HEK293 (cell line): ENCODE measurements around the gene CCDC17.

Experiments used
- BCL11A ChIP-seq: fragments of 450-650 bp; formaldehyde crosslinking; IDR thresholded peaks from 2 replicates; pipeline ENCODE4 v1.5.1; 2016; ENCODE audit warnings: low read depth, missing biosample characterization, missing genetic modification characterization
- KLF16 ChIP-seq: fragments of 450-650 bp; formaldehyde crosslinking; IDR thresholded peaks from 2 replicates; pipeline ENCODE4 v1.5.1; 2017; ENCODE audit warnings: missing biosample characterization, missing genetic modification characterization
- YY1 ChIP-seq: fragments of 450-650 bp; formaldehyde crosslinking; IDR thresholded peaks from 2 replicates; pipeline ENCODE4 v1.5.1; 2018; ENCODE audit warnings: missing biosample characterization, missing genetic modification characterization
- ZNF266 ChIP-seq: fragments of 450-650 bp; formaldehyde crosslinking; IDR thresholded peaks from 2 replicates; pipeline ENCODE4 v1.5.1; 2016; ENCODE audit warnings: missing biosample characterization, missing genetic modification characterization, low read depth
- ZNF623 ChIP-seq: fragments of 450-650 bp; formaldehyde crosslinking; IDR thresholded peaks from 2 replicates; pipeline ENCODE4 v1.5.1; 2016; ENCODE audit warnings: missing biosample characterization, missing genetic modification characterization
- ZNF626 ChIP-seq: fragments of 450-650 bp; sonication (Bioruptor Pico); formaldehyde crosslinking; IDR thresholded peaks from 2 replicates; pipeline ENCODE4 v1.5.1; 2018; ENCODE audit warnings: missing biosample characterization, missing genetic modification characterization, inconsistent platforms
- ZNF76 ChIP-seq: fragments of 450-650 bp; formaldehyde crosslinking; IDR thresholded peaks from 2 replicates; pipeline ENCODE4; 2016; ENCODE audit warnings: low read depth, missing biosample characterization, missing genetic modification characterization, borderline replicate concordance
- ZSCAN30 ChIP-seq: fragments of 450-650 bp; IDR thresholded peaks from 2 replicates; pipeline ENCODE4 v1.5.1; 2018; ENCODE audit warnings: missing biosample characterization, mild to moderate bottlenecking, missing genetic modification characterization, moderate library complexity
- TF ChIP-seq, protein P1 (sequence below): fragments of 450-650 bp; formaldehyde crosslinking; IDR thresholded peaks from 2 replicates; pipeline ENCODE4 v1.5.1; 2016; ENCODE audit warnings: missing biosample characterization, missing genetic modification characterization
- TF ChIP-seq, protein P2 (sequence below): fragments of 450-650 bp; formaldehyde crosslinking; optimal IDR thresholded peaks from 2 replicates; pipeline ENCODE3; 2016; ENCODE audit warnings: missing biosample characterization, mild to moderate bottlenecking, missing genetic modification characterization
- TF ChIP-seq, protein P3 (sequence below): fragments of 450-650 bp; formaldehyde crosslinking; IDR thresholded peaks from 2 replicates; pipeline ENCODE4 v1.5.1; 2016; ENCODE audit warnings: missing biosample characterization, missing genetic modification characterization, low read depth

DNA sequence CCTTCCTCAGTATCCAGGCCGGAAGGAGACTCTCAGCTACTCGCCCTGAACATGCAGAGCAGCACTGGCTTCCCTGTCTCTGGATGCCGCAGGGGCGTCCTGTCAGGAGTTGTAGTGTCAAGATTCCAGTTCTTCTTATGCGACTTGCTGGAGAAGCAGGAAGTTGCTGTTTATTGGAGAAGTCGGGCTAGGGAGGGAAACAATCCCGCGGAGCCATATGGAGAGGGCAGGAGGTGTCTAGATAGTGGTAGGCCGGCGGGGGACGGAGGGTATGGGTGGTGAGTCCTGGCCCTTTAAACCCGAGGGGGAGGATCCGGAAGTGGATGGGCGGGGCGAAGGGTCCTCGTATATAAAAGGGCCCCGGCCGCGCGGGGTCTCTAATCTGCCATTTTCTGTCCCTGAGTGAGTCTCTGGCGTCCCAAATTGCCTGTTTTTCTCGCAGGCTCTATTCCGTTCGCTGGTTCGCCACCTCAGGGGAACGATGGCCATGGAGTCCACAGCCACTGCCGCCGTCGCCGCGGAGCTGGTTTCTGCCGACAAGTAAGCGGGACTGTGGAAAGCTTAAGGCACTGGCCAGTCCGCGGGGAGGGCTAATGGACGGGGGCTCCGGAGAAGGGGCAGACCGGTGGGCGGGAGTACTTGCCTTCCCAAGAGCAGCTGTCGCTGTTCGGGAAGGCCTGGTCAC is 40.0 kb downstream of the CCDC17 start, which contains the start of gene NASP:
- peak; percentile 55; the same call in 1 of the 2 replicates for TF ChIP-seq KLF16 (tag by site-specific recombination)
- TF ChIP-seq, protein P1, sequence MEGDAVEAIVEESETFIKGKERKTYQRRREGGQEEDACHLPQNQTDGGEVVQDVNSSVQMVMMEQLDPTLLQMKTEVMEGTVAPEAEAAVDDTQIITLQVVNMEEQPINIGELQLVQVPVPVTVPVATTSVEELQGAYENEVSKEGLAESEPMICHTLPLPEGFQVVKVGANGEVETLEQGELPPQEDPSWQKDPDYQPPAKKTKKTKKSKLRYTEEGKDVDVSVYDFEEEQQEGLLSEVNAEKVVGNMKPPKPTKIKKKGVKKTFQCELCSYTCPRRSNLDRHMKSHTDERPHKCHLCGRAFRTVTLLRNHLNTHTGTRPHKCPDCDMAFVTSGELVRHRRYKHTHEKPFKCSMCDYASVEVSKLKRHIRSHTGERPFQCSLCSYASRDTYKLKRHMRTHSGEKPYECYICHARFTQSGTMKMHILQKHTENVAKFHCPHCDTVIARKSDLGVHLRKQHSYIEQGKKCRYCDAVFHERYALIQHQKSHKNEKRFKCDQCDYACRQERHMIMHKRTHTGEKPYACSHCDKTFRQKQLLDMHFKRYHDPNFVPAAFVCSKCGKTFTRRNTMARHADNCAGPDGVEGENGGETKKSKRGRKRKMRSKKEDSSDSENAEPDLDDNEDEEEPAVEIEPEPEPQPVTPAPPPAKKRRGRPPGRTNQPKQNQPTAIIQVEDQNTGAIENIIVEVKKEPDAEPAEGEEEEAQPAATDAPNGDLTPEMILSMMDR (tag by site-specific recombination) = no peak; the same call in 1 of the 2 replicates
- TF ChIP-seq ZNF266 (tag by site-specific recombination) = no peak
- TF ChIP-seq ZNF76 (tag by site-specific recombination) = peak; percentile 56; the same call in 1 of the 2 replicates
- no peak for TF ChIP-seq ZNF626
- no peak; the same call in 1 of the 2 replicates for TF ChIP-seq ZSCAN30
- TF ChIP-seq BCL11A (tag by site-specific recombination) = peak; percentile 57; the same call in 1 of the 2 replicates
- TF ChIP-seq ZNF623 (tag by site-specific recombination) = no peak
- TF ChIP-seq YY1 (tag by site-specific recombination) = peak; percentile 94
- TF ChIP-seq, protein P2, sequence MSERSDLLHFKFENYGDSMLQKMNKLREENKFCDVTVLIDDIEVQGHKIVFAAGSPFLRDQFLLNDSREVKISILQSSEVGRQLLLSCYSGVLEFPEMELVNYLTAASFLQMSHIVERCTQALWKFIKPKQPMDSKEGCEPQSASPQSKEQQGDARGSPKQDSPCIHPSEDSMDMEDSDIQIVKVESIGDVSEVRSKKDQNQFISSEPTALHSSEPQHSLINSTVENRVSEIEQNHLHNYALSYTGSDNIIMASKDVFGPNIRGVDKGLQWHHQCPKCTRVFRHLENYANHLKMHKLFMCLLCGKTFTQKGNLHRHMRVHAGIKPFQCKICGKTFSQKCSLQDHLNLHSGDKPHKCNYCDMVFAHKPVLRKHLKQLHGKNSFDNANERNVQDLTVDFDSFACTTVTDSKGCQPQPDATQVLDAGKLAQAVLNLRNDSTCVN (tag by site-specific recombination) = no peak
- TF ChIP-seq, protein P3, sequence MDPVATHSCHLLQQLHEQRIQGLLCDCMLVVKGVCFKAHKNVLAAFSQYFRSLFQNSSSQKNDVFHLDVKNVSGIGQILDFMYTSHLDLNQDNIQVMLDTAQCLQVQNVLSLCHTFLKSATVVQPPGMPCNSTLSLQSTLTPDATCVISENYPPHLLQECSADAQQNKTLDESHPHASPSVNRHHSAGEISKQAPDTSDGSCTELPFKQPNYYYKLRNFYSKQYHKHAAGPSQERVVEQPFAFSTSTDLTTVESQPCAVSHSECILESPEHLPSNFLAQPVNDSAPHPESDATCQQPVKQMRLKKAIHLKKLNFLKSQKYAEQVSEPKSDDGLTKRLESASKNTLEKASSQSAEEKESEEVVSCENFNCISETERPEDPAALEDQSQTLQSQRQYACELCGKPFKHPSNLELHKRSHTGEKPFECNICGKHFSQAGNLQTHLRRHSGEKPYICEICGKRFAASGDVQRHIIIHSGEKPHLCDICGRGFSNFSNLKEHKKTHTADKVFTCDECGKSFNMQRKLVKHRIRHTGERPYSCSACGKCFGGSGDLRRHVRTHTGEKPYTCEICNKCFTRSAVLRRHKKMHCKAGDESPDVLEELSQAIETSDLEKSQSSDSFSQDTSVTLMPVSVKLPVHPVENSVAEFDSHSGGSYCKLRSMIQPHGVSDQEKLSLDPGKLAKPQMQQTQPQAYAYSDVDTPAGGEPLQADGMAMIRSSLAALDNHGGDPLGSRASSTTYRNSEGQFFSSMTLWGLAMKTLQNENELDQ (tag by site-specific recombination) = no peak
